GM21526 (cell line): ENCODE data around the gene EMC6.

Experiments
- ATAC-seq: cut with Tn5 transposase; IDR thresholded peaks from one replicate; pipeline ENCODE4 v1.9.1; 2021; ENCODE audit warnings: moderate library complexity; ENCODE audit not compliant: unreplicated experiment, low FRiP score

EMC6 gene

DNA sequence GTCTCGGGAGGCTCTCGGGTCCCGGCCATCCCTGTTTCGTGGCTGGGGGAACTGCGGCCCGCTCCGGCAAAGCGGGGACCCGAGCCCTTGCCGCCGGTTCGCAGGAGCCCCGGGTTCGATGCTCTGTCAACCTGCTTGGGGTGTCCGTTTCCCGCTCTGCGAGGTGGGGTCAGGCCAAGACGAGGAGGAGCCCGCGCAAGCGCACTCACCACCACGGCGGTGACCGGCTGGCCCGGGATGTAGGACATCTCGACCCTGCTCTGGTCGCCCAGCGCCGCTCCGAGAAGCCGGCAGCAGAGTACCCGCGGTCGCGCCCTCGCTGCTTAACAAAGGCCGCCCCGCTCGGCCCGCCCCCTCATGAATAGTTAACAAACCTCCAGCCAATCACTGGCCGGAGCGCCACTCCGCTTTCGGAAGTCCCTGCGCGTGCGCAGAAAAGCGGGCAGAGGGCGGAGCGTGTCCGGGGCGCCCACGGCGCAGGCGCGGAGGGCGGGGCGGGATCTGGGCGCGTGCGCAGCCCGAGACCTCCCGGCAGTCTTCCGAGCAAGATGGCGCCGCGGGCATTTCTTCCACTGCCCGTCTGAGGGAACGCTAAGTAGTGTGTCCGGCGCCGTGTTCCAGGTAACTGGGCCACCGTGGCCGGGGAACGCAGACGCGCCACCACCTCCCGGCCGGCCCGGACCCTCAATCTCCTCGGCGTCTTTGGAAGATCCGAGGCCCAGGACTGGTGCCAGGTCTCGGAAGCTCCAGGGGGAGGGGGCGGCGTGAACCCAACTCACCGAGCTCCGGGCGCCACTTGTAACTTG is at the start of gene EMC6, which contains the start of gene TAX1BP3:
Gene EMC6, plus strand, starts transcription at position 534 of the 806 bp plus-strand sequence. CDS start 335 bp downstream, outside the sequence.
Gene TAX1BP3, minus strand, starts transcription at position 300 of the 806 bp plus-strand sequence. Its CDS starts 52 bp downstream, at position 248.
- peak; percentile 76 for ATAC-seq

DNA sequence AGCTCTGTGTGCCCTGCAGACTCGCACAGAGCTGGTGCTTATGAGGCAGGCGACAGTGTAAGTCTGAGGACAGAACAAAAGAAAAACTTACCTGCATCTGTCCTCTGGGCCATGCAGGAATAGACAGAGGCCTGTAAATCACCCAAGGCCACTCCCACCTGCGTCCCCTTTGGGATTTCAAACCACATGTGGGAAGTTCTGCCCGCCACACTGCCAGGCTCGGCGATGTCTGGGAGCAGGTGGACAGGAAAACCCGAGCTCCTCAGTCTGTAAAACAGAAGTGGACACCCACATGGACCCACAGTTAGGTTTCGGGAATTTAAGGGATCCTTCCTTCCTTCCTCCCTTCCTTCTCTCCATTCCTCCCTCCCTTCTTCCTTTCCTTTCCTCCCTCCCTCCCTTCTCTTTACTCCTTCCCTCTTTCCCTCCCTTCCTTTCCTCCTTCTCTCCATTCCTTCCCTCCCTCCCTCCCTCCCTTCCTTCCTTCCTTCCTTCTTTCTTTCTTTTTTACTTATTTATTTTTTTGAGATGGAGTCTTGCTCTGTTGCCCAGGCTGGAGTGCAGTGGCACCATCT is 47.4 kb upstream of the EMC6 start:
- ATAC-seq: no peak

DNA sequence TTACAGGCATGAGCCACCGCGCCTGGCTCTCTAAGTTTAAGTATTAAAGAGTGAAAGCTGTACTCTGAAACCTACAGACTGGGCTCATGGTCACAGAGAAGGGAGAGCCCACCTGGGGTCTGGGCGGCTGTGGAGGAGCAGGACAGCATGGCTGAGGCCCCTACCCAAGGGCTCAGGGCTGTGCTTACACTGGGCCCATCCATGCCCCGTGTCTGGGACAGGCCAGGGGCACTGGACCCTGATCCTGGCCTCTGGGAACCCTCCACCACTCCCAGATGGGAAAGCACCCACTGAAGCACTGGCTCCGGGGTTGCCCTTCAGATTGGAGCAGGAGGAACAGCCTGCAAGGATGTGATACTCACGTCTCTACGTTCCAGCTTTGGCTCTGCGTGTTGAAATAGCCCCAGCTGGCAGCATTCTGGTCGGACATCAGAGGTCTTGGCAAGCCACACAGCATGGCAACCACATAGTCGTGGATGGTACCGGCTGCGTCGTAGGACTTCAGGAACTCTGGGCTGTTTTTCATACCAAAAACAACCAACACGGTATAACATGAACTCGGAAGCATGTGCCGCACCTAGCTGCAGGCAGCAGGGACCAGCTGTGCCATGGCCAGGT is 45.5 kb upstream of the EMC6 start:
- ATAC-seq: no peak

DNA sequence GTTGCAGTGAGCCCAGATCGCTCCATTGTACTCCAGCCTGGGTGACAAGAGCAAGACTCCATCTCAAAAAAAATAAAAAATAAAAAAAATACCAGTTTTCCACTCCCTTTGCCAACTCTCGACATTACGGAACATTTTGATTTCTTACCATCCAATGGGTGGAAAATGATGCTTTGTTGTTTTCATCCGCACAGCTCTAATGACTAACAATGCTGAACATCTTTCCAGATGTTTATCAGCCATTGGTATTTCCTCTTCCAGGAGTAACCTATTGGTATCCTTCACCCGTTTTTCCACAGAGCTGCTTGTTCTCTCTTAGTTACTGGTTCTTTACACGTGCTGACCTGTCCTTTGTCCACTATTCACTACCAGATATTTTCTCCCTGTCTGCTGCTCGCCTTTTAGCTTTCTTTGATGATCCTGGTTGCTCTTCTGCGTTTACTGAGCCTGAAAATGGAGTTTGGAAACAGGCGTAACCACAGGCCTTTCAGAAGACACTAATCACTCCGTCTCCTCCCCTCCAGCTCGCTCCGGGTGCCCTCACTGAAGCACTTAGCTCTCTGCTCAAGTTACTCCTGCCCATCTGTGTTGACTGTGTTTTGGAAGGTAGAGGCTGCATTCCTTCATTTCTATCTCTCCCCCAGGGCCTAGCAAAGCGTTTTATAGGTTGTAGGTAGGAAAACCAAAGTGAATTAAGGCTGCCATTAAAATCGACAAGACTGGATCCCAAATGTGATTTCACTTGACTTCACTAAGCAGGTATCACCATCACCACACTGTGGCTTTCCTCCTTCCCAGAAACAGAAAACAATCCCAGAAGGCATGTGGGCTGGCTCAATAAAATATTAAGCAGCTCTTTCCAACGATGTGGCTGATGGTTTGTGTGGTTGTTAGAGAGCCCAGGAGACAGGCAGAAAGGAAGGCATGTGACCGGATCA is 41.5 kb upstream of the EMC6 start:
- no peak for ATAC-seq

DNA sequence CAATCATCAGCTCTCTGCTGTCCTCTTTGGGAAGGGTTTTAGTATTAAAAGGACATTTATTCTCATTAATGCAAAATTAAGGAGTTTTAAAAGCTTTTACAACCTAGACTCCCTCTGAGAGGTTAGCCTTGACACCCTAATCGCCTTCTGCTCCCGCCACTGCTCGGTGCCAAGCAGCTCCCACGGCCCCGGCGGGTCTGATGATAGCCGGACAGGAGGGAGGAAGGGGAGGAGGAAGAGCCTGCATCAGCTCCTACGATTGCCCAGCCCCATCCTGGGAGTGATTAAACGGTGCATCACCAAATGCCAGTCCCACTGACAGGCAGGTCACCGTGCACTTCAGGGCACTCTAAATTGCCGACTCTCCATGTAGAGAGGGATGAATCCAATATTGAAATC is 40.8 kb upstream of the EMC6 start:
- ATAC-seq: no peak

DNA sequence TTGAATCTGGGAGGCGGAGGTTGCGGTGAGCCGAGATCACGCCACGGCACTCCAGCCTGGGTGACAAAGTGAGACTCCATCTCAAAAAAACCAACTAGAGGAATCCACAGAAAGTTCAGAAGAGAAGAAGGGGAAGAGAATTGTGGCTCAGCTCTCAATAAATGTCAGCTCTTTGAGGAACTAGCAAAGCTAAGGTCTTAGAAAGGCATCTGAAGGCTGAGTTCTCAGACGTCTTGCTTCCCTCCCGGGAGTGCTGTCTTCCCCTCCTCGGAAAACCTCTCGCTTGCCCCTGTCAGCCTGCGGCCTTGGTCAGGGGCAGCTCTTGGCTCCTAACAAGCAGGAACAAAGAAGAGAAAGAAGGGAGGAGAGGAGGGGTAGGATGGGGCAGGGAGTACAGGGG is 37.8 kb upstream of the EMC6 start:
- no peak for ATAC-seq

DNA sequence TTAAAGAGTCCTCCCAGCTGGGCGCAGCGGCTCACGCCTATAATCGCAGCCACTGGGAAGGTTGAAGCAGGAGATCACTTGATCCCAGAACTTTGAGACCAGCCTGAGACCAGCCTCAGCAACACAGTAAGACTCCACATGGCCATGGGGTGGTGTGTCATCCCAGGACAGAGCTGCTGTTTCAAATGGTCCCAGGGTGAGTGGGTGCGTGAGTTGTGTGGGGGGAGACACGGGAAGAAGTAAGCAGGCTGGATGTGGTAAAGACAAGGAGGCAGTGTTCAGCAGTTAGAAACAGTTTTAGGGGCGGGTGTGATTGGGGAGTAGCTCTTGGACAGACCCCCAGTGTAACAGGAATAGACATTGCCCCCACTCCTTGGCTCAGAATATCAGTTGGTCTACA is 36.3 kb upstream of the EMC6 start:
- ATAC-seq: no peak

DNA sequence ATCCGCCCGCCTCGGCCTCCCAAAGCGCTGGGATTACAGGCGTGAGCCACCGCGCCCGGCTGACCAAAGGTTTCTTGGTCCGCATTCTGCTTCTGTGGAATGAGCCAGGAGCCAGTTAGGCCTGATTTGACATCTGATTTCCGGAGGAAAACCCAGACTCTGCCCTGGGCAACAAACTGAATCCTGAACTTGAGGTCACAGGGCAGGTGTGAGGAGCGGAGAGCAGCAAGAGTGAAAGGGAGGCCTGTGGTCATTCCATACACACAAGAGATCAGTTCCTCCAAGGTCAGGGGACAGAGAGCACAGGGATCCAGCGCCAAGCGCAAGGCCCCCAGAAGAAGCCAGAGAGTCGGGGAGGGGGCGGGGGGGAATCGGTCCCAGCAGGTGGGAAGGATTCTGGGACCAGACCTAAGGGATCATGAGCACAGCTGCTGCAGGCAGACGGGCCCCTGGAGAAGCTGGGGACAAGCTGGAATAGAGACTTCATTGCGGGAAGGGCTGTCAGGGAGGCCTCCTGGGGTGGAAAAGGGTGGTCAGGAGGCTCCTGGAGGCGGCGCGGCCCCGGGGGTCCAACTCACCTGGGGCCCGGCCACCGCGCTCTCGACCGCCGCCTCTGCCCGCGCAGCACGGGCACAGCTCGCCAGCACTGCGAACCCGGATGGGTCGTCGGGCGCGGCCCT is 33.0 kb upstream of the EMC6 start:
- no peak for ATAC-seq

DNA sequence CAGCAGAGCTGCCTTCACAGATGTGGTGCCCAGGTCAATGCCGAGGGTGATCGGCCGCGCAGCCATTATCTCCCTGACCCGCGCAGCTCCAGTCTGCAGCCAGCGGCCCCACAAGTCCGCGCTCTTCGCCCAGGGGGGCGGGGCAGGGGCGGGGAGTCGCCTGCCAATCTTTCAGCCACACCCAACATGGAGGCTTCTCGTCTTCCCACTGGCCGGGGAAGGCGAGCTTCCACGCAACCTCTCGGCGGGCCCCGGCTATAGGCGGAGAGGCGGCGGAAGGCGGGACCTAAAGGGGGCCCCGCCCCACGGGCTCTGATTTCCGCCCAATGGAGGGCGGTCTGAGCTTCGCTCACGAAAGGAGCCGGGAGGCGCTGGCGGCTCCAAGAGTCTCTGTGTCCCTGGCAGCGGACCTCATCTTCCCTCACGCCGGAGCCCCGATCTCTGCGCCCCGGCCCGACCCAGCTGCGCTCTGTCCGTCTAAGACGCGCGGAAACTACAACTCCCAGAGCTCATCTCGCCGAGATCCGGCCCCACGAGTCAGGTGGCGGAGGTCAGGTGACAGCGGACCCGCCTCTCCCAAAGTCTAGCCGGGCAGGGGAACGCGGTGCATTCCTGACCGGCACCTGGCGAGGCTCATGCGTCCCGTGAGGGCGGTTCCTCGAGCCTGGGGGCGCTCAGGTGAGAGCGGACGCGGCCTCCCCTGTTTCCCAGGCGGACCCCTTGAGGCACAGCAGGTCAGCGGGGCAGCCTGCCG is 32.3 kb upstream of the EMC6 start, which contains the start of the genes CTNS and SHPK:
Gene CTNS, plus strand, starts transcription at position 607 of the 754 bp plus-strand sequence. CDS start 3,447 bp downstream, outside the sequence.
Gene SHPK, minus strand, starts transcription at position 97 of the 754 bp plus-strand sequence. Its CDS starts 31 bp downstream, at position 66.
- ATAC-seq: peak; percentile 88

DNA sequence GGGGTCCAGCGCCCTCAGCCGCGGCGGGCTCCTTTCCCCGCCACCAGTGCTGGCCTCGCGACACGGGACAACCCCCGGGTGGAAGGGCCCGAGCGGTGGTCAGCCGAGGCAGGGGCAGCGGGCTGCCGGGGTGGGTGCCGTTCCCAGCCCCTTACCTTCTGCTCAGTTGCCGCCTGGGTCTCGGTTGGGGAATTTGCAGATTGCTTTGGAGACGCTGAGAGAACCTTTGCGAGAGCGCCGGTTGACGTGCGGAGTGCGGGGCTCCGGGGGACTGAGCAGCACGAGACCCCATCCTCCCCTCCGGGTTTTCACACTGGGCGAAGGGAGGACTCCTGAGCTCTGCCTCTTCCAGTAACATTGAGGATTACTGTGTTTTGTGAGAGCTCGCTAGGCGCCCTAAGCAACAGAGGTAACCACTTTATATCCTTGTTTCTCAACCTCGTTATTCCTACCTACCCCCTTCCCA is 31.7 kb upstream of the EMC6 start:
- ATAC-seq: peak; percentile 14

DNA sequence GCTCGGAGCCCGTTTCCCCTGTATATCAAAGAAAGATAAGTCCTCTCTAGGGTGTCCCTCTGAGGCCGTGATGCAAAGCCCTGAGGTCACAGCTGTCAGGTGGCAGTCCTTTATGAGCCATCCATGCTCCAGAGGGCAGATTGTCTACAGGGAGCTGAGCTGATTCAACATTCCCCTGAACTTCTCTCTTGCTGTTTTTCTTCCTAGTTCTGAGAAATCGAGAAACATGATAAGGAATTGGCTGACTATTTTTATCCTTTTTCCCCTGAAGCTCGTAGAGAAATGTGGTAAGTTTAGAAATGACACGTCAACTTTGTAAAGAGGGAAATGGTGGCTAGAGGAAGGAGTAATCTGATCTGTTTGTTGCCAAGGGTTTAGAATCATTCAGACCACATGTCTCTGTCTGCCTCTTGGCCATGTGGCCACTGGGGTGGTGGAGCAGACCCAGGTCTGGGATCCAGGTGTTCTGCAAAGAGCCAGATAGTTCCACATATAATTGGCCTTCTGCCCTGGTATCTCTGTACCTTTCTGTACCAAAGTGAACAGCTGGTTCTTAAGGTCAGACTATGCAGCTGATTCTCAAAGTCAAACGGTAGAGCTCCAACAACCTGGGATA is 28.5 kb upstream of the EMC6 start:
- no peak for ATAC-seq

DNA sequence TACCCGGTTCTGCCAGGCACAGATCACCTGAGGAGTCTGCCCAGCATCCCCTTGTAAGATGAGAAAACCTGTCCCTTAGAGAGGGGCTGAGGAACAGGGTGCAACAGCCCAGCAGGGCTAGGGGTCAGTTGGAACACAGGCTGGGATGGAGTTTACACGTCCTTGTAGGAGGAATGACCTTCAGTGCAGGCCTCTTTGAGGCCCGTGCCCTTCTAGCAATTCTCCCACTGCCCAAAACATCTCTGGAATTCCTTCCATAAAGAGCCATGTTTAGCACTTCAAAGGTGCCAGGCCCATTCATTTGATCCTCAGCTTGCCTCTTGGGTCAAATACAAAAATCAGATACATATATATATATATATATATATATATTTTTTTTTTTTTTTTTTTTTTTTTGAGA is 27.6 kb upstream of the EMC6 start:
- no peak for ATAC-seq

DNA sequence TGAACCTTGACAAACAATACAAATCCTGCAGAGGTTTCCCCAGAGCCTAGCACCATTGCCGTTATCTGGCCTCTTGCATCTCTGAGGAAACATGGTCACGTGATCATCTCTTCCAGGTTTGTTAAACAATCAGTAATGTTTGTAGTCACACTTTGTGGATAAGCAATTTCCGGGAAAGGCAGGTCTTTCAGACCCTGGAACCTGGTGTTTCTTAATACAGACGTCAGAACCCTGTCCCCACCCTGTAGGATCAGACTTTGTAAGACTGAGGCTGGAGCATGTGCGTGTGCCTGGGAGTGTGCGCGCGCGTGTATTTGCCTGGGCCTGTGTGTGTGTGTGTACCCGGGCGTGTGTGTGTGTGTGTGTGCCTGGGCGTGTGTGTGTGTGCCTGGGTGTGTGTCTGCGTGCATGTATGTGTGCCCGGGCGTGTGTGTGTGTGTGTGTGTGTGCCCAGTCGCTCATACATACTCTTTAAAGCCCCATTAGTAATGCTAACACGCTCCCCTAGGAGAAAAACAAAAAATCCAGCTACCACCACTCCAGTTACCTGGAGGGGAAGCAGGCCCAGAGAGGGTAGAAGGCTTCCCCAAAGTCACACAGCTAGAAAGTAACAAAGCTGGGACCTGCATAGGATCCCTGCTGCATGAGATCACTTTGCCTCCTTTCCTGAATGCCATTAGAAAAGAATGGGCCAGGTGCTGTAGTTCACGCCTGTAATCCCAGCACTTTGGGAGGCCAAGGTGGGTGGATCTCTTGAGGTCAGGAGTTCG is 26.7 kb upstream of the EMC6 start:
- no peak for ATAC-seq

DNA sequence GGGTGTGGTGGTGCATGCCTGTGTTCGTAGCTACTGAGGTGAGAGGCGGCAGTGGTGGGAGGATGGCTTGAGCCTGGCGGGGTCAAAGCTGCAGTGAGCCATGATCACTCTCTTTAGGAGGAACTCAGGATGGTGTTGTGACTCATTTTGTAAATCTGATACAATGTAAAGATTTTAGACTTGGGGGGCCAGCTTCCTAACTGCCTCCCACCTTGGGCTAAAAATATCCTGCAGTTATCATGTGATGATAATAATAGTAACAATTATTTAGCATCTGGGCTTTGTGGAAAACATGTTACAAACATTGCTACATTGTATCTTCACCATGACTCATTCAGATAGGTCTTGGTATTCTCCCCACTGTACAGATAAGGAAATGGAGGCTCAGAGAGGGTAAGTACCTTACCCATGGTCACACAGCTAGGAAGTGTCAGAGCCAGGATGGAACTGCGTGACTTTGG is 24.7 kb upstream of the EMC6 start:
- no peak for ATAC-seq

DNA sequence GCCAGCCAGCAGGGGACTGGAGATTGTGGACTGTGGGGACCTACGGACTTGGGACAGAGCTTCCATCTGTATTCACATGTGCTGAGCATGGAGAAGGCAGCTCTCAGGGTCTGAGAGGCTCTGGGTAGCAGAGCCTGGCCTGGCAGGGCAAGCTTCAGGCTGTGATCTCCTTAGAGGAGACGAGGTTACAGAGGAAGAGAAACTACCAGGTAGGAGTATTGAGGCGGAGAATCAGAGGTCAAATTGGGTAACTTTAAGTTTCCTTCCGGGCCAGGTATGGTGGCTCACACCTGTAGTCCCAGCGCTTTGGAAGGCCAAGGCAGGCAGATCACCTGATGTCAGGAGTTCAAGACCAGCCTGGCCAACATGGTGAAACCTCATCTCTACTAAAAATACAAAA is 23.3 kb upstream of the EMC6 start:
- ATAC-seq: no peak

DNA sequence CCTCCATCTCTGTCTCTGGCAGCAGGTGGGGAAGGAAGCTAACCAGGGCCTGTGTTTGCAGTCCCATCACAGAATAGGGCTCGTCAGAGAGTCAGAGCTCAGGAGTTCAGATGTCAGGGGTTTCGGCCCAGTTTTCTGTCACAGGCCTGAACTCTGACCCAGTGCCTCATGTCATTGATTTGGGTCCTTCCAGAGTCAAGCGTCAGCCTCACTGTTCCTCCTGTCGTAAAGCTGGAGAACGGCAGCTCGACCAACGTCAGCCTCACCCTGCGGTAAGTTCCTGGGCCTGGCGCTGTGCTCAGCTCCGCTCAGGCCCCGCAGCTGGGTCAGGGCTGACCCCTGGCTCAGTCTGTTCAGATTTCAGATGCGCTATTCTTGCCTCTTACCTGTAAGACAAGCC is 21.4 kb upstream of the EMC6 start:
- ATAC-seq: no peak

DNA sequence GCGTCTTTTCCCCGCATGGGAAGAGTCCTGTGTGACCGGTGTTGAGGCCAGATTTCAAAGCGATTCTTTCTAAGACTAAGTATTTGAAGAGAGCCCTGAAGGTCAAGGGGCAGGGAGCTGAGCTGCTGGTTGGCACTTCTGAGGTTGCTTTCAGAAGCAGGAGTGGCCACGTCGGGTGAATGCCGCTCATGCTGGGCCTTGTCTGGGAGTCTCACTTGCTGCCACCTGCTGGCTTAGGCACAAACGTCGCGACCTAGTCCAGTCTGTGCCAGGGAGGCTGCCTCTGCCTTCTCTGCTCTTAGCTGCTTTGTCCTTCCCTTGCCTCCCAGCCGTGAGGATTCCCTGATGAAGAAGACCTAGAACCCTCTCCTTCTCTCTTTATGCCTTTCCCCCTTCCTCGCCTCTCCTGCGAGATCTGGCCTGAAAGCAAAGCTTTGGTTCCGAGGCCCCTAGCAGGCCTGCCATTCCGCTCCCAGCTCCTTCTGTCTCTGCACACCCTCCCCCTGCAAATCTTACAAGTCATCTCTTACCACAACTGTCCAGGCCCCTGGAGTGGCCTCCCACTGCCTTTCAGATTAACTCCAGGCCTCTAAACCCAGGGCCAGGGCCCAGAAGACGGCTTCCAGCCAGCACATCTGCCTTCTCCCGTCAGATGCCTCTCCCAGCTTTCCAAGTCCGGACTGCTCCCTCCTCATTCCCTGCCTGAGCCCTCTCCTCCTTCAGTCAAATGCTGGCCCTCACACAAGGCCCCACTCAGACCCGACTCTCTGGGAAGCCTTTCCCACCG is 20.6 kb upstream of the EMC6 start:
- ATAC-seq: no peak
